SH-SY5Y (cell line): ENCODE data around the gene MPP4.

Experiments
- GATA2 ChIP-seq: IDR thresholded peaks from 2 replicates; pipeline ENCODE4 v1.6.1; 2011; ENCODE audit warnings: mild to moderate bottlenecking, low read depth, low read length
- GATA3 ChIP-seq: IDR thresholded peaks from 2 replicates; pipeline ENCODE4 v1.6.1; 2011; ENCODE audit warnings: low read depth, mild to moderate bottlenecking, low read length, moderate library complexity

DNA sequence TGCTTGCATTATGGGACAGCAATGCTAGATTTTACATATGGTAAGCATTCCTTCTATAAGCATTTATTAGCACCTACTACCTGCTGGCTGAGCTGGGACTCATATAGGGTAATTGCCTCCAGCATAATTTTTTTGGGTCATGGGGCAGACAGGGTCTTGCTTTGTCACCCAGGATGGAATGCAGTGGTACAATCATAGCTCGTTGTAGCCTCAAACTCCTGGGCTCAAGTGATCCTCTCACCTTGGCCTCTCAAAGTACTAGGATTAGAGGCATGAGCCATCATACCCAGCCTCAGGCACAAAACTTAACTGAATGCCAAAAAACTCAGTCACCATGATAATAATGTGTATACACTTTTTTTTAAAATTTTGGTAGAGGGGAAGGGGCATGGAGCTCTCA is 90.4 kb downstream of the MPP4 start:
- no peak for TF ChIP-seq GATA2
- no peak for TF ChIP-seq GATA3
